HepG2 (cell line): Measurements from ENCODE around the gene RRAGA. TPM values are rescaled to one million over a fixed set of nuclear protein-coding genes. Genes with fewer than 3 reads are reported as not detected.

ENCODE experiments used
- ATAC-seq: fragments of 200-7000 bp; cut with Tn5 transposase; 3 replicates; pipeline ENCODE4 v1.9.1; 2020; ENCODE audit warnings: mild to moderate bottlenecking, moderate library complexity
- BruUV-seq: library from RNA; stranded (reverse); fragments of 400-500 nt; replicated peaks from 2 replicates; lab custom pipeline; 2021; lab: Mats Ljungman, UMichigan
- CTCF ChIA-PET: fragments of 300-600 bp; formaldehyde crosslinking; extraction: SDS; loops from one replicate; lab custom pipeline; 2021; ENCODE audit warnings: low total read pairs, inconsistent platforms, low intra/inter-chr PET ratio; lab: Yijun Ruan, JAX
- POLR2A ChIA-PET: fragments of 350-600 bp; sonication (Branson Sonifier 250); formaldehyde crosslinking; loops from one replicate; lab custom pipeline; 2020; ENCODE audit warnings: antibody characterized with exemption, inconsistent platforms; lab: Yijun Ruan, JAX
- DNase-seq: peaks from one replicate; pipeline ENCODE4 v3.0.0-alpha.2; 2015; ENCODE audit warnings: low spot score
- FAIRE-seq: peaks from 3 replicates; lab custom pipeline; 2011; peaks lifted over from hg19 to GRCh38; lab: Jason Lieb, UNC
- H2AFZ ChIP-seq: one replicate; pipeline ENCODE4 v1.6.1; 2011; ENCODE audit warnings: low read length, inconsistent platforms
- H3K27ac ChIP-seq: fragments of 300-600 bp; 3 replicates; pipeline ENCODE4 v1.8.0; 2011; ENCODE audit warnings: mixed run types, mild to moderate bottlenecking, mixed read lengths, low read length, inconsistent platforms; ENCODE audit not compliant: insufficient read depth; ENCODE audit errors: extremely low read length
- H3K27me3 ChIP-seq, 2 experiments: fragments of 200-600 bp in 1 of 2; 2 replicates in 1 of 2; 3 replicates in 1 of 2; pipeline versions ENCODE4 v1.6.0 to v1.8.0; 2011; ENCODE audit warnings: low read length in 2 of 2, mild to moderate bottlenecking in 2 of 2, moderate library complexity in 2 of 2, inconsistent platforms in 1 of 2; ENCODE audit not compliant: insufficient read depth in 2 of 2, control insufficient read depth in 1 of 2
- H3K36me3 ChIP-seq, 2 experiments: fragments of 200-600 bp in 1 of 2; replicated peaks in 1 of 2; 2 replicates in 1 of 2; 3 replicates in 1 of 2; pipeline versions ENCODE4 v1.5.1 to v1.8.0; 2011; ENCODE audit warnings: low read length in 2 of 2, inconsistent platforms in 1 of 2; ENCODE audit not compliant: insufficient read depth in 2 of 2, control insufficient read depth in 1 of 2
- H3K4me1 ChIP-seq: 2 replicates; pipeline ENCODE4 v1.5.1; 2012; ENCODE audit warnings: low read length, inconsistent platforms; ENCODE audit not compliant: insufficient read depth
- H3K4me2 ChIP-seq: 2 replicates; pipeline ENCODE4 v1.6.0; 2011; ENCODE audit warnings: low read depth, low read length, inconsistent platforms
- H3K4me3 ChIP-seq, 3 experiments: fragments of 200-600 bp in 1 of 3; sonication (generic), shearing (Covaris generic) in 1 of 3; replicated peaks in 1 of 3; 2 replicates each; pipeline ENCODE4 v1.5.1; 2011 to 2016; ENCODE audit warnings: low read length in 3 of 3, inconsistent platforms in 2 of 3, low read depth in 2 of 3, mild to moderate bottlenecking in 2 of 3, control low read depth in 1 of 3, mixed read lengths in 1 of 3; ENCODE audit not compliant: insufficient read depth in 1 of 3
- H3K79me2 ChIP-seq: one replicate; pipeline ENCODE4 v1.6.1; 2011; ENCODE audit warnings: low read length, inconsistent platforms; ENCODE audit not compliant: insufficient read depth
- H3K9ac ChIP-seq: 2 replicates; pipeline ENCODE4 v1.6.0; 2011; ENCODE audit warnings: mild to moderate bottlenecking, low read depth, low read length, inconsistent platforms; ENCODE audit not compliant: insufficient read depth
- H3K9me3 ChIP-seq: 2 replicates; pipeline ENCODE4 v1.5.1; 2012; ENCODE audit warnings: mild to moderate bottlenecking, low read length
- H4K20me1 ChIP-seq: 2 replicates; pipeline ENCODE4 v1.6.0; 2011; ENCODE audit warnings: inconsistent platforms, mild to moderate bottlenecking, low read length, moderate library complexity; ENCODE audit not compliant: insufficient read depth
- ATF7 ChIP-seq, 2 experiments: fragments of 450-650 bp in 1 of 2; sonication (generic) in 1 of 2; formaldehyde crosslinking in 1 of 2; IDR thresholded peaks; 2 replicates each; pipeline versions ENCODE4 v1.4.0 to v1.6.1; 2016 to 2020; ENCODE audit warnings: antibody characterized with exemption in 1 of 2, mild to moderate bottlenecking in 1 of 2, missing genetic modification reagents in 1 of 2
- CHD4 ChIP-seq: fragments of 200-600 bp; sonication (generic); IDR thresholded peaks from 2 replicates; pipeline ENCODE4 v1.7.0; 2017; ENCODE audit warnings: mild to moderate bottlenecking, low read length, borderline replicate concordance
- ZNF121 ChIP-seq: sonication (generic); formaldehyde crosslinking; IDR thresholded peaks from 2 replicates; pipeline ENCODE4 v1.5.0; 2020; ENCODE audit warnings: mild to moderate bottlenecking, missing genetic modification reagents
- ZNF660 ChIP-seq: sonication (generic); formaldehyde crosslinking; IDR thresholded peaks from 2 replicates; pipeline ENCODE4 v1.5.1; 2020; ENCODE audit warnings: mild to moderate bottlenecking, low read depth, missing genetic modification reagents, borderline replicate concordance
- WGBS: methylation state at CpG from one replicate; pipeline ENCODE4 v1.1.6; 2017; ENCODE audit warnings: low lambda C conversion rate; 5-methylcytosine and 5-hydroxymethylcytosine counted together
- in situ Hi-C: cut with HindIII; loops from 2 replicates; pipeline ENCODE4 v1.10.0; 2017; ENCODE audit warnings: low pct_unique_long_range_greater_than_20kb; ENCODE audit not compliant: extremely low pct_ligation_motif_present
- intact Hi-C: fragments of 100-400 bp; cut with micrococcal nuclease; formaldehyde crosslinking; loops from one replicate; pipeline ENCODE4 v1.10.0; 2022; ENCODE audit not compliant: unreplicated experiment
- polyA plus RNA-seq, 8 experiments: library from polyadenylated mRNA; depleted of rRNA in 3 of 8; stranded (reverse) in 7 of 8; unstranded in 1 of 8; fragments of >200 nt; fragmentation: Illumina TruSeq in 4 of 8; extraction: Trizol in 4 of 8; gene quantifications; 2 replicates each; pipeline versions ENCODE4 v1.2.1 to v1.2.3, GENCODE V29; 2011 to 2016; ENCODE audit warnings: low read depth in 4 of 8, missing spikeins in 1 of 8, mixed read lengths in 1 of 8; ENCODE audit not compliant: insufficient read depth in 1 of 8
- total RNA-seq, 5 experiments: library from RNA; depleted of rRNA; stranded (reverse); fragments of >200 nt; fragmentation: Illumina TruSeq; extraction: Trizol; gene quantifications; 2 replicates each; pipeline ENCODE4 v1.2.3, GENCODE V29; 2016; ENCODE audit warnings: low read depth in 1 of 5
- TF ChIP-seq, protein P1 (sequence below): sonication (generic); formaldehyde crosslinking; IDR thresholded peaks from 2 replicates; pipeline ENCODE4 v1.4.0; 2020; ENCODE audit warnings: missing genetic modification reagents

Gene RRAGA
- total and polyA plus RNA-seq, 2 of the 13 experiments (the other 11 are each of a cell fraction or from before 2014, with no cell fraction given), result 37.5 to 118 TPM

DNA sequence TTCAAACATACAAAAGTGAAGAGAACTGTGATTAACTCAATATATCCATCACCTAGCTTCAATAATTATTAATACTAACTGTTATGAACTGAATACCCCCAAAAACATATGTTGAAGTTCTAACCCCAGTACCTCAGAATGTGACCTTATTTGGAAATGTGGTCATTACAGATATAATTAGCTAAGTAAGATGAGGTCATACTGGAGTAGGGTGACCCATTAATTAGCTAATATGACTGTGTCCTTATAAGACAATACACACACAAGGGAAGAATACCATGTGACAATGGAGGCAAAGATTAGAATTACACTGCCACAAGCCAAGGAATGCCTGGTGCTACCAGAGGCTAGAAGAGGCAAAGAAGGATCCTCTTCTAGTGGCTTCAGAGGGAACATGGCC lies 7.8 kb downstream of the RRAGA start:
- Histone ChIP-seq H3K9ac (no peak overlapping the region), H3K27me3 (no peaks in the 10 kb centered on the region; a peak in 1 of 5 replicates), H3K9me3 (no peaks in the 10 kb centered on the region), H3K4me3 (no peak overlapping the region), H3K4me1 (peaks cover 5% of the 10 kb centered on the region), H4K20me1 (no peaks in the 10 kb centered on the region), H2AFZ (no peak overlapping the region), H3K36me3 (peaks cover 7 to 55% of the 10 kb centered on the region in 2 experiments), H3K79me2 (peaks cover 4% of the 10 kb centered on the region), H3K27ac (no peak overlapping the region), H3K4me2 (no peak overlapping the region)
- intact Hi-C loops, result loop anchor here (10.0 kb wide), 1 partner anchor 318 kb away; no protein-coding TSS in a partner anchor
- POLR2A ChIA-PET, result no interaction called here
- ATAC-seq (no peak), DNase-seq (no peak), FAIRE-seq (no peak)
- TF ChIP-seq ZNF660 (CRISPR knock-in tag) (no peak), ATF7 (IDR thresholded peaks at IDR 0.05) (peak; percentile 37; the same call in 1 of the 2 replicates), ATF7 (CRISPR knock-in tag; IDR thresholded peaks at IDR 0.05) (no peak)
- TF ChIP-seq, protein P1, sequence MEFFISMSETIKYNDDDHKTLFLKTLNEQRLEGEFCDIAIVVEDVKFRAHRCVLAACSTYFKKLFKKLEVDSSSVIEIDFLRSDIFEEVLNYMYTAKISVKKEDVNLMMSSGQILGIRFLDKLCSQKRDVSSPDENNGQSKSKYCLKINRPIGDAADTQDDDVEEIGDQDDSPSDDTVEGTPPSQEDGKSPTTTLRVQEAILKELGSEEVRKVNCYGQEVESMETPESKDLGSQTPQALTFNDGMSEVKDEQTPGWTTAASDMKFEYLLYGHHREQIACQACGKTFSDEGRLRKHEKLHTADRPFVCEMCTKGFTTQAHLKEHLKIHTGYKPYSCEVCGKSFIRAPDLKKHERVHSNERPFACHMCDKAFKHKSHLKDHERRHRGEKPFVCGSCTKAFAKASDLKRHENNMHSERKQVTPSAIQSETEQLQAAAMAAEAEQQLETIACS, result no peak
- no TSS peak for BruUV-seq
- CTCF ChIA-PET, result no interaction called here
- in situ Hi-C loops, result no loop called here

DNA sequence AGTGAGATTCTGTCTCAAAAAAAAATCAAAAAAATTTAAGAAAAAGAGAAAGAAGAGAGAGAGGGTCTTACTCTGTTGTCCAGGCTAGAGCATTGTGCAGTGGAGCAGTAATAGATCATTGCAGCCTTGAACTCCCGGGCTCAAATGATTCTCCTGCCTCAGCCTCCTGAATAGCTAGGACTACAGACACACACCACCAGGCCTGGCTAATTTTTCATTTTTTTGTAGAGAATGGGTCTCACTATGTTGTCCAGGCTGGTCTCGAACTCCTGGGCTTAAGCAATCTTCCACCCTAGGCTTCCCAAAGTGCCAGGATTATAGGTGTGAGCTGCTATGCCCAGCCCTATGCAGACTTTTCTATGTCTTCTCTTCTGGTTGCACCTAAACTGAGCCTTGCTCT lies 25.0 kb downstream of the RRAGA start:
- POLR2A ChIA-PET, result no interaction called here
- ATAC-seq, result peak; percentile 26; the same call in 1 of the 3 replicates
- no peak for FAIRE-seq
- in situ Hi-C loops (no loop called here), intact Hi-C loops (no loop called here)
- Histone ChIP-seq H3K9me3 (no peaks in the 10 kb centered on the region), H2AFZ (no peak overlapping the region), H3K36me3 (peaks cover 15 to 42% of the 10 kb centered on the region in 2 experiments), H3K4me1 (peaks cover 15% of the 10 kb centered on the region), H3K27ac (no peak overlapping the region), H3K4me2 (no peak overlapping the region), H3K79me2 (no peaks in the 10 kb centered on the region), H3K27me3 (no peaks in the 10 kb centered on the region), H3K4me3 (no peak overlapping the region), H3K9ac (no peak overlapping the region), H4K20me1 (no peaks in the 10 kb centered on the region)
- TF ChIP-seq ZNF121 (CRISPR knock-in tag), result peak; percentile 81
- no peak for TF ChIP-seq CHD4
- no TSS peak for BruUV-seq
- 97% methylated on average over 2 of the region's 2 CpGs for WGBS
- CTCF ChIA-PET, result no interaction called here
- DNase-seq, result no peak
